HK-2 (cell line): ENCODE data around the gene RBL1.

Experiments used
- DNase-seq: peaks from one replicate; pipeline ENCODE4 v3.0.0-alpha.2; 2018; ENCODE audit not compliant: unreplicated experiment

The RBL1 gene

DNA sequence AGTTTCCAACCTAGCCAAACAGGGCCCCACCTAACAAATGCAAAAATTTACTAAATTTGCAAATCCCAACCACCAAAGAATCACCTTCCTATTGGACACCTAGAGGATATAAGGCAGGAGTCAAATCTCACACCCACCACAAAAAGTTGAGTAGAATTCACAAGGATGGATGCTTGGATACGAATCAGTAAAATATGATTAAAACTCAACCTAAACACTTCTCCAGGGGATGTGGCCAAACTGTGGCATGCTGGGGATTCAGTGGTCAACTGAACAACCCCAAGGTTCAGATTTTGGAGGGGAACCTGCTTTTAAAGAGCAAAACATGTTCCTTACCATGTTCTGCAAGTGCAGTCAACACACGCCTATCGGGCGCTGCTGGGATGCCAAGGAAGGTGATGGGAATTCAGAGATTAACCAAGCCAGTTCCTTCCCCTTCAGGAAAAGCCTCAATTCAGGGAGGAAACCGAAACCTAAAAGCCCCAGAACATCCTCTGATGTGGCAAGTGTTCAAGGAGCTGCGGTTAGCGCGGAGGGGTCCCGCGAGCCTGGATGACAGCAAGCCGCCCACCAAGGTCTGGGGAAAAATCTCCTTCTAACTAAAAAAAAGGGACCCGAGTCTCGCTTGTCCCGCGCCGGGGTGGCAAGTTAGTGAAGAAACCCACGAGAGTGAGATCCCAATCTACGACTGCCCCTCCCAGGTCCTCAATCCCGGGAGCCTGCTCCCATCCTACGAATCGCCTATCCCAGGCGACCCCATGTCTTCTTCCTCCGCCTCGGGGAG, 145.2 kb downstream of the RBL1 start:
- DNase-seq: peak; percentile 31
